Smooth muscle cell (in vitro differentiated cells): ENCODE data around the gene KLF13. TPM values are rescaled to one million over a fixed set of nuclear protein-coding genes. Genes with fewer than 3 reads are reported as not detected.

Experiments
- DNase-seq: peaks from one replicate; lab custom pipeline; 2025; ENCODE audit not compliant: unreplicated experiment; lab: John Stamatoyannopoulos, UW
- H2AFZ ChIP-seq: fragments of 200-600 bp; sonication (generic); 2 replicates; pipeline ENCODE4 v1.6.0; 2016; ENCODE audit warnings: antibody characterized with exemption, low read depth, mild to moderate bottlenecking
- H3F3A ChIP-seq: fragments of 200-600 bp; sonication (generic); 2 replicates; pipeline ENCODE4 v1.6.0; 2017; ENCODE audit warnings: antibody characterized with exemption, low read depth
- H3K27ac ChIP-seq: fragments of 200-600 bp; sonication (generic); 2 replicates; pipeline ENCODE4 v1.5.1; 2016; ENCODE audit warnings: low read depth, mild to moderate bottlenecking
- H3K27me3 ChIP-seq: fragments of 200-600 bp; sonication (generic); 2 replicates; pipeline ENCODE4 v1.6.1; 2016; ENCODE audit warnings: low read depth, mild to moderate bottlenecking
- H3K36me3 ChIP-seq: fragments of 200-600 bp; sonication (generic); 2 replicates; pipeline ENCODE4 v1.5.1; 2016; ENCODE audit warnings: low read depth
- H3K4me1 ChIP-seq: fragments of 200-600 bp; sonication (generic); 2 replicates; pipeline ENCODE4 v1.5.1; 2016; ENCODE audit warnings: low read depth
- H3K4me2 ChIP-seq: fragments of 200-600 bp; sonication (generic); 2 replicates; pipeline ENCODE4 v1.6.0; 2016; ENCODE audit warnings: mild to moderate bottlenecking
- H3K4me3 ChIP-seq: fragments of 200-600 bp; sonication (generic); 2 replicates; pipeline ENCODE4 v1.5.1; 2016; ENCODE audit warnings: mild to moderate bottlenecking
- H3K79me2 ChIP-seq: fragments of 200-600 bp; sonication (generic); 2 replicates; pipeline ENCODE4 v1.6.0; 2016; ENCODE audit warnings: low read depth, mild to moderate bottlenecking
- H3K9ac ChIP-seq: fragments of 200-600 bp; sonication (generic); 2 replicates; pipeline ENCODE4 v1.6.0; 2016; ENCODE audit warnings: low read depth
- H3K9me3 ChIP-seq: fragments of 200-600 bp; sonication (generic); replicated peaks from 2 replicates; pipeline ENCODE4 v1.5.1; 2016; ENCODE audit warnings: low read depth
- H4K20me1 ChIP-seq: fragments of 200-600 bp; sonication (generic); 2 replicates; pipeline ENCODE4 v1.6.0; 2016; ENCODE audit warnings: low read depth
- WGBS: methylation state at CpG from one replicate; pipeline ENCODE4 v1.1.7; 2016; ENCODE audit warnings: low lambda C conversion rate; 5-methylcytosine and 5-hydroxymethylcytosine counted together
- polyA plus RNA-seq: library from polyadenylated mRNA; unstranded; fragments of >200 nt; fragmentation: Nextera tagmentation; extraction: Ambion mirVana; gene quantifications from 2 replicates; pipeline ENCODE4 v1.2.1, GENCODE V29; 2016
- total RNA-seq: library from RNA; depleted of rRNA; stranded (reverse); fragments of >200 nt; gene quantifications from 2 replicates; pipeline ENCODE4 v1.2.3, GENCODE V29; 2014
- TF ChIP-seq, protein P1 (sequence below): fragments of 200-600 bp; sonication (generic); IDR thresholded peaks from 2 replicates; pipeline ENCODE4 v1.5.1; 2017; ENCODE audit warnings: borderline replicate concordance, mild to moderate bottlenecking, antibody characterized with exemption; ENCODE audit not compliant: insufficient read depth, poor library complexity, severe bottlenecking

KLF13 gene
- total and polyA plus RNA-seq, 2 experiments from 2014 or later: 42.1 to 74.2 TPM

DNA sequence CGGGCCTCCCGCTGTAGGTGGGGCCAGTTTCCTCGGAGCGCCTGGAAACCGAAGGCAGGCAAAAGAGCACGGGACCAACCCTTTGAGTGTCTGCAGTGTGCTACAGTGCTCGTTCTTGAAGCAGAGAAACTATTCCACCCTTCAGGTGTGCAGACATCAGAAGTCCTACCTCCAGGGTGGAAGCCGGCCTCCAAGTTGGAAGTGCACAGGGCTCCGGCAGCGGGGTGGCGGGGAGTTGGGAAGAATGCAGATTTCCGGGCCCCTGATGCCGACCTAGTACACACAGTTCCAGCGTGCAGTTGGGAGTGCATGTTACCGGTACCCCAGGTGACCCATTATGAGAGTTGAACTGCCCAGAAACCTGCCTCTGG, 3.0 kb downstream of the KLF13 start:
- Histone ChIP-seq H3K79me2 (peaks cover 67% of the 10 kb centered on the region), H4K20me1 (peaks cover 67% of the 10 kb centered on the region), H3K9me3 (no peaks in the 10 kb centered on the region), H3K27me3 (no peaks in the 10 kb centered on the region), H3K9ac (no peak overlapping the region), H3K36me3 (no peaks in the 10 kb centered on the region), H2AFZ (no peak overlapping the region), H3K27ac (peak overlapping the region; percentile 49), H3F3A (no peaks in the 10 kb centered on the region), H3K4me2 (peak overlapping the region; percentile 90), H3K4me3 (peak overlapping the region; percentile 86), H3K4me1 (peaks cover 18% of the 10 kb centered on the region)
- TF ChIP-seq, protein P1, sequence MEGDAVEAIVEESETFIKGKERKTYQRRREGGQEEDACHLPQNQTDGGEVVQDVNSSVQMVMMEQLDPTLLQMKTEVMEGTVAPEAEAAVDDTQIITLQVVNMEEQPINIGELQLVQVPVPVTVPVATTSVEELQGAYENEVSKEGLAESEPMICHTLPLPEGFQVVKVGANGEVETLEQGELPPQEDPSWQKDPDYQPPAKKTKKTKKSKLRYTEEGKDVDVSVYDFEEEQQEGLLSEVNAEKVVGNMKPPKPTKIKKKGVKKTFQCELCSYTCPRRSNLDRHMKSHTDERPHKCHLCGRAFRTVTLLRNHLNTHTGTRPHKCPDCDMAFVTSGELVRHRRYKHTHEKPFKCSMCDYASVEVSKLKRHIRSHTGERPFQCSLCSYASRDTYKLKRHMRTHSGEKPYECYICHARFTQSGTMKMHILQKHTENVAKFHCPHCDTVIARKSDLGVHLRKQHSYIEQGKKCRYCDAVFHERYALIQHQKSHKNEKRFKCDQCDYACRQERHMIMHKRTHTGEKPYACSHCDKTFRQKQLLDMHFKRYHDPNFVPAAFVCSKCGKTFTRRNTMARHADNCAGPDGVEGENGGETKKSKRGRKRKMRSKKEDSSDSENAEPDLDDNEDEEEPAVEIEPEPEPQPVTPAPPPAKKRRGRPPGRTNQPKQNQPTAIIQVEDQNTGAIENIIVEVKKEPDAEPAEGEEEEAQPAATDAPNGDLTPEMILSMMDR: no peak
- no peak for DNase-seq
- 62% methylated on average over 15 of the region's 15 CpGs for WGBS

DNA sequence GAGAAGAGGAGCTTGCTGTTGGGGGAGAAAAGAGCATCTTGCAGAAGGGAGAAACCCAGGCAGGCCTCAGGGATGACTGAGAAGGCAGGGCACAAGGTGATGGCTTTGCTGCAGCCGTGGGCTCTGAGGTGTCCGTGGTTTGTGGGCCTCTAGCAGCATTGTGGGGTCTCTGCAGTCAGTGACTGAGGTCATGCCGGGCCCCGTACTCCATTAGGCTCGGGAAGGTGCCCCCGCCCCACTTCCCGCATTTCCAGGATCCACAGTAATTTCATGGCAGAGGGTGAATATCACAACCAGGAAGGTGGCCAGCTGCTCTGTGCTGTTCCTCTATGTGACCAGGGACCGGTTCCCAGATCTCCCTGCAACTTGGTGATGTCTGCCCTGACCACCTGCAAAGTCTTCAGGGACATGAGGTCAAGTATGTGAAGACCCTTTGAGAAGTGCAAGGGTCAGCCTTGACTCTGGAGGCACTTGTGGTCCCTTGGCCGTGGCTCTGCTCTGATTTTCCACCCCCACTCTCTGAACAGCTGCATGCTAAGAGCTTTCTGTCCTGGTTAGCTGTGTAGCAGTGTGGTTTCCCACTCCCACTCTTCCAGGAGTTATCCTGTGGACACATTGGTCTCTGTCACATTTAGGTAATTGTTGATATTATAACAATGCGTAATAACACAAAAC, 3.6 kb downstream of the KLF13 start:
- H4K20me1 ChIP-seq: peaks cover 73% of the 10 kb centered on the region
- H3K9ac ChIP-seq: no peak overlapping the region

GRCh38 chr15:31330836-31331235, 4.2 kb downstream of the KLF13 start:
- H4K20me1 ChIP-seq: peaks cover 78% of the 10 kb centered on the region
- no peaks in the 10 kb centered on the region for H3K9me3 ChIP-seq
- peak overlapping the region; percentile 90 for H3K4me2 ChIP-seq
- H3K9ac ChIP-seq: no peak overlapping the region
- H3K4me3 ChIP-seq: no peak overlapping the region
- WGBS: 88% methylated on average over 4 of the region's 4 CpGs
- no peak for DNase-seq
- TF ChIP-seq, protein P1: no peak
- H3F3A ChIP-seq: no peaks in the 10 kb centered on the region
- H3K4me1 ChIP-seq: peaks cover 10% of the 10 kb centered on the region
- H3K79me2 ChIP-seq: peaks cover 79% of the 10 kb centered on the region
- no peaks in the 10 kb centered on the region for H3K36me3 ChIP-seq
- H3K27me3 ChIP-seq: no peaks in the 10 kb centered on the region
- no peak overlapping the region for H2AFZ ChIP-seq
- no peak overlapping the region for H3K27ac ChIP-seq

More for the DNA sequence above, 3.6 kb downstream of the KLF13 start:
- H3F3A ChIP-seq: no peaks in the 10 kb centered on the region
- H3K36me3 ChIP-seq: no peaks in the 10 kb centered on the region
- H3K27me3 ChIP-seq: no peaks in the 10 kb centered on the region
- TF ChIP-seq, protein P1: no peak
- H3K79me2 ChIP-seq: peaks cover 73% of the 10 kb centered on the region
- no peak overlapping the region for H2AFZ ChIP-seq
- no peak for DNase-seq
- peaks cover 14% of the 10 kb centered on the region for H3K4me1 ChIP-seq
- peak overlapping the region; percentile 90 for H3K4me2 ChIP-seq
- H3K4me3 ChIP-seq: no peak overlapping the region
- 77% methylated on average over 10 of the region's 10 CpGs for WGBS
- no peaks in the 10 kb centered on the region for H3K9me3 ChIP-seq
- H3K27ac ChIP-seq: no peak overlapping the region

DNA sequence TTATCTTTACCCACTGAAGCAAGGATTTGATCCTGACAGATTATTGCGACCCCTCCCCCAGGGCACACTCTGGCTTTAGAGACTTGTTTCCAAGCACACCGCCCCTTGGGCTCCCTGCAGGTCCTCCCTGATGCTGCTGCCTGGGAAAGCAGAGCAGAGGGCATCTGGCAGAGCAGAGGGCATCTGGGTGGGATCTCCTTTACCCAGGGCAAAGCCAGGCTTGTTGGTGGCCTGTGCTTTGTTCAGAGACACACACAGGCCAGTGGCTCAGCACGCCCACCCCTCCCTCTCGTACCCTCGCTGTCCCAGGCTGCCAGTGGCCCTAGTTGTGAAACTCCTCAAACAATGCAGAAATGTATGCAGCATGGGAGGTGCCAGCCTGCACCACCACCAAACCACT, 4.8 kb downstream of the KLF13 start:
- no peak overlapping the region for H3K4me2 ChIP-seq
- H3K4me3 ChIP-seq: no peak overlapping the region
- H4K20me1 ChIP-seq: peaks cover 84% of the 10 kb centered on the region
- TF ChIP-seq, protein P1: no peak
- no peak overlapping the region for H3K9ac ChIP-seq
- WGBS: 85% methylated on average over 5 of the region's 5 CpGs
- H3K27me3 ChIP-seq: no peaks in the 10 kb centered on the region
- DNase-seq: no peak
- H3K79me2 ChIP-seq: peaks cover 84% of the 10 kb centered on the region
- H3K4me1 ChIP-seq: peaks cover 10% of the 10 kb centered on the region
- H3F3A ChIP-seq: no peaks in the 10 kb centered on the region
- H3K36me3 ChIP-seq: no peaks in the 10 kb centered on the region
- no peak overlapping the region for H3K27ac ChIP-seq
- no peak overlapping the region for H2AFZ ChIP-seq
- no peaks in the 10 kb centered on the region for H3K9me3 ChIP-seq
